WTC11 (cell line): ENCODE results near the gene PDK4. TPM values are rescaled to one million over a fixed set of nuclear protein-coding genes. Genes with fewer than 3 reads are reported as not detected.

Experiments
- ATAC-seq: fragments of 200-7000 bp; cut with Tn5 transposase; 2 replicates; pipeline ENCODE4 v1.10.0; 2021; ENCODE audit warnings: mild to moderate bottlenecking, moderate library complexity
- CTCF ChIA-PET: fragments of 300-600 bp; sonication (Branson Sonifier 250); formaldehyde crosslinking; loops from one replicate; lab custom pipeline; 2021; ENCODE audit warnings: antibody characterized with exemption; lab: Charles Lee
- POLR2A ChIA-PET: fragments of 350-600 bp; sonication (Branson Sonifier 250); formaldehyde crosslinking; loops from one replicate; lab custom pipeline; 2021; ENCODE audit warnings: antibody characterized with exemption; lab: Charles Lee
- DNase-seq: peaks from one replicate; pipeline ENCODE4 v3.0.0; 2021; ENCODE audit warnings: low spot score
- H3K27ac Mint-ChIP-seq: 2 replicates; pipeline ENCODE4 v1.8.0; 2021; ENCODE audit warnings: mixed read lengths
- H3K27me3 Mint-ChIP-seq: 2 replicates; pipeline ENCODE4 v1.8.0; 2021; ENCODE audit warnings: low read depth, mild to moderate bottlenecking, moderate library complexity, mixed read lengths
- H3K36me3 Mint-ChIP-seq: 2 replicates; pipeline ENCODE4 v1.8.0; 2021; ENCODE audit warnings: mixed read lengths
- H3K4me1 Mint-ChIP-seq: 2 replicates; pipeline ENCODE4 v1.8.0; 2022; ENCODE audit warnings: mixed read lengths
- H3K4me3 Mint-ChIP-seq: 2 replicates; pipeline ENCODE4 v1.8.0; 2021; ENCODE audit warnings: mild to moderate bottlenecking, moderate library complexity, mixed read lengths
- H3K9me3 Mint-ChIP-seq: 2 replicates; pipeline ENCODE4 v1.8.0; 2021; ENCODE audit warnings: mixed read lengths
- CBFB ChIP-seq: sonication (generic); formaldehyde crosslinking; IDR thresholded peaks from 2 replicates; pipeline ENCODE4 v1.8.1; 2022; ENCODE audit warnings: mild to moderate bottlenecking, low read depth, missing genetic modification reagents
- CREB1 ChIP-seq: sonication (generic); formaldehyde crosslinking; IDR thresholded peaks from 2 replicates; pipeline ENCODE4 v1.8.0; 2023; ENCODE audit warnings: mild to moderate bottlenecking, missing genetic modification reagents
- CREM ChIP-seq: sonication (generic); formaldehyde crosslinking; IDR thresholded peaks from 2 replicates; pipeline ENCODE4 v1.8.1; 2022; ENCODE audit warnings: mild to moderate bottlenecking, missing genetic modification reagents, moderate library complexity
- ELF4 ChIP-seq: sonication (generic); formaldehyde crosslinking; IDR thresholded peaks from 2 replicates; pipeline ENCODE4 v1.8.1; 2022; ENCODE audit warnings: low read depth, mild to moderate bottlenecking, moderate library complexity, missing genetic modification reagents
- FOXP1 ChIP-seq: sonication (generic); formaldehyde crosslinking; IDR thresholded peaks from 2 replicates; pipeline ENCODE4 v1.8.0; 2022; ENCODE audit warnings: missing genetic modification reagents, mild to moderate bottlenecking, moderate library complexity, borderline replicate concordance
- HMGA2 ChIP-seq: fragments of 250-450 bp; sonication (Bioruptor Pico); IDR thresholded peaks from 2 replicates; pipeline ENCODE4 v1.4.0; 2021; ENCODE audit warnings: mild to moderate bottlenecking, moderate library complexity
- KAT7 ChIP-seq: sonication (generic); formaldehyde crosslinking; IDR thresholded peaks from 2 replicates; pipeline ENCODE4 v1.8.1; 2023; ENCODE audit warnings: missing genetic modification reagents, mild to moderate bottlenecking, borderline replicate concordance
- MXD4 ChIP-seq: fragments of 250-450 bp; sonication (Bioruptor Pico); IDR thresholded peaks from 2 replicates; pipeline ENCODE4 v1.8.0; 2021; ENCODE audit warnings: mild to moderate bottlenecking, moderate library complexity, borderline replicate concordance
- NFATC4 ChIP-seq: fragments of 250-450 bp; sonication (Bioruptor Pico); IDR thresholded peaks from 2 replicates; pipeline ENCODE4 v1.9.0; 2021; ENCODE audit warnings: mild to moderate bottlenecking
- PRRX2 ChIP-seq: fragments of 250-450 bp; sonication (Bioruptor Pico); IDR thresholded peaks from 2 replicates; pipeline ENCODE4 v1.8.0; 2021; ENCODE audit warnings: mild to moderate bottlenecking
- TCF7 ChIP-seq: sonication (generic); formaldehyde crosslinking; IDR thresholded peaks from 2 replicates; pipeline ENCODE4 v1.8.0; 2022; ENCODE audit warnings: mild to moderate bottlenecking, low read depth, missing genetic modification reagents, moderate library complexity
- TEAD4 ChIP-seq: sonication (generic); formaldehyde crosslinking; IDR thresholded peaks from 2 replicates; pipeline ENCODE4 v1.8.0; 2022; ENCODE audit warnings: mild to moderate bottlenecking, missing genetic modification reagents
- ZNF416 ChIP-seq: fragments of 250-450 bp; sonication (Bioruptor Pico); IDR thresholded peaks from 2 replicates; pipeline ENCODE4 v1.9.0; 2021; ENCODE audit warnings: mild to moderate bottlenecking, inconsistent platforms
- ZNF423 ChIP-seq: fragments of 250-450 bp; sonication (Bioruptor Pico); IDR thresholded peaks from 2 replicates; pipeline ENCODE4 v2.1.2; 2022; ENCODE audit warnings: mild to moderate bottlenecking, moderate library complexity
- total RNA-seq: library from RNA; stranded (reverse); gene quantifications from 3 replicates; pipeline ENCODE4 v1.2.3, GENCODE V29; 2021
- TF ChIP-seq, protein P1 (sequence below): sonication (generic); formaldehyde crosslinking; IDR thresholded peaks from 2 replicates; pipeline ENCODE4 v1.8.1; 2022; ENCODE audit warnings: mild to moderate bottlenecking, missing genetic modification reagents, moderate library complexity, borderline replicate concordance
- TF ChIP-seq, protein P2 (sequence below): sonication (generic); formaldehyde crosslinking; IDR thresholded peaks from 2 replicates; pipeline ENCODE4 v1.8.1; 2022; ENCODE audit warnings: low read depth, missing genetic modification reagents, borderline replicate concordance
- TF ChIP-seq, protein P3 (sequence below): sonication (generic); formaldehyde crosslinking; IDR thresholded peaks from 2 replicates; pipeline ENCODE4 v1.8.1; 2023; ENCODE audit warnings: mild to moderate bottlenecking, missing genetic modification reagents
- TF ChIP-seq, protein P4 (sequence below): fragments of 250-450 bp; sonication (Bioruptor Pico); IDR thresholded peaks from 2 replicates; pipeline ENCODE4 v1.9.0; 2021; ENCODE audit warnings: mild to moderate bottlenecking
- TF ChIP-seq, protein P5 (sequence below): sonication (generic); formaldehyde crosslinking; IDR thresholded peaks from 2 replicates; pipeline ENCODE4 v1.8.0; 2023; ENCODE audit warnings: missing genetic modification reagents
- TF ChIP-seq, protein P6 (sequence below): sonication (generic); formaldehyde crosslinking; IDR thresholded peaks from 2 replicates; pipeline ENCODE4 v1.8.1; 2022; ENCODE audit warnings: mild to moderate bottlenecking, moderate library complexity, missing genetic modification reagents

The PDK4 gene
- total RNA-seq, 1 experiment from 2014 or later: 0.31 TPM

DNA sequence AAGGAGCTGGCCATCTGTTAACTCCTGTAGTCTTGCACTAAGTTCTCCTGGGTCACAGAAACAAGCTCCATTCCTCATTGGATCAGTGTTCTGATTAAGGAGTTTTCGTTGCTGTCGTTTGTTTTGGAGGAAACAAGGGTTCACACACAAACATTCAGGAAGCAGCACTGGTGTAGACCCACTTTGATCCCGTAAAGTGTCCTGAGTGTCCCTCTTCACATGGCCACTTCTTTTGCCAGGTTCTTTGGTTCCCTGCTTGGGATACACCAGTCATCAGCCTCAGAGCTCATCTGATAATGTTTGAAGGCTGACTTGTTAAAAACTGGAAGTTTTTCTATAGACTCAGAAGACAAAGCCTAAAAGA, 10.9 kb downstream of the PDK4 start (continued):
- TF ChIP-seq, protein P1, sequence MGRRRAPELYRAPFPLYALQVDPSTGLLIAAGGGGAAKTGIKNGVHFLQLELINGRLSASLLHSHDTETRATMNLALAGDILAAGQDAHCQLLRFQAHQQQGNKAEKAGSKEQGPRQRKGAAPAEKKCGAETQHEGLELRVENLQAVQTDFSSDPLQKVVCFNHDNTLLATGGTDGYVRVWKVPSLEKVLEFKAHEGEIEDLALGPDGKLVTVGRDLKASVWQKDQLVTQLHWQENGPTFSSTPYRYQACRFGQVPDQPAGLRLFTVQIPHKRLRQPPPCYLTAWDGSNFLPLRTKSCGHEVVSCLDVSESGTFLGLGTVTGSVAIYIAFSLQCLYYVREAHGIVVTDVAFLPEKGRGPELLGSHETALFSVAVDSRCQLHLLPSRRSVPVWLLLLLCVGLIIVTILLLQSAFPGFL: no peak
- no peak for TF ChIP-seq CBFB (CRISPR knock-in tag)
- no peak for TF ChIP-seq HMGA2
- TF ChIP-seq TEAD4 (CRISPR knock-in tag): no peak
- TF ChIP-seq, protein P2, sequence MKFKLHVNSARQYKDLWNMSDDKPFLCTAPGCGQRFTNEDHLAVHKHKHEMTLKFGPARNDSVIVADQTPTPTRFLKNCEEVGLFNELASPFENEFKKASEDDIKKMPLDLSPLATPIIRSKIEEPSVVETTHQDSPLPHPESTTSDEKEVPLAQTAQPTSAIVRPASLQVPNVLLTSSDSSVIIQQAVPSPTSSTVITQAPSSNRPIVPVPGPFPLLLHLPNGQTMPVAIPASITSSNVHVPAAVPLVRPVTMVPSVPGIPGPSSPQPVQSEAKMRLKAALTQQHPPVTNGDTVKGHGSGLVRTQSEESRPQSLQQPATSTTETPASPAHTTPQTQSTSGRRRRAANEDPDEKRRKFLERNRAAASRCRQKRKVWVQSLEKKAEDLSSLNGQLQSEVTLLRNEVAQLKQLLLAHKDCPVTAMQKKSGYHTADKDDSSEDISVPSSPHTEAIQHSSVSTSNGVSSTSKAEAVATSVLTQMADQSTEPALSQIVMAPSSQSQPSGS (CRISPR knock-in tag): no peak

DNA sequence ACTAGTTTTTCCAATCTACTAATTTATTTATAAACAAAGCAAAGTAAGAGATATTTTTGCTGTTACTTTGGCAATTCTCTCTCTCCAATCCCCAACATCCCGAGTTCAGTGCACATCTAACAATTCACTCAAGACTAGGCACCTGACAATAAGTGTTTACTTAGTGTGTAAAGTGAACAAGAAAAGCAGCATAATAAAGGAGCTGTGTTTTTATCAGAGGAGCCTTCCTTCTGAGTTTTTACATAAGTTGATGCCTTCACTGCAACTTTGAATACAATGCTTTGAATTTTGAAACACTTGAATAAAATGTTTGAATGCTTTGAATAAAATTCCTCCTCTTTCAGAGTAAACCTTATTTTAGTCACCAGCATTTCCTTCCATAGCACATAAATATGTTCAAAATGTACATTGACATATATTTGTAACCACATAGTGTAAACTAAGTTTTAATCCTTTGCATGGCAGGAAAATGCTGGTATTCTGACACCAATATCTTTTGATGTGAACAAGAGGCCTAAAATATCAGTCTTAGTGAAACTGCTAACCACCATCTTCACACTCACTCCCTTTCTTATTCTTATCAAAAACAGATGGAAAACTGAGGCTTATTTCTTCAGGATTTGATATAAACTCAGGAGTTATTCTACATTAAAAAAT, 11.4 kb downstream of the PDK4 start:
- Mint-ChIP-seq H3K36me3 (no peaks in the 10 kb centered on the region), H3K27ac (no peak overlapping the region), H3K27me3 (no peaks in the 10 kb centered on the region; the same call in 1 of the 2 replicates), H3K4me1 (peaks cover 11% of the 10 kb centered on the region), H3K9me3 (no peaks in the 10 kb centered on the region), H3K4me3 (no peak overlapping the region)
- ChIA-PET CTCF (interaction anchor here (1.7 kb wide), 1 partner anchor 105 kb away, joined by 4 read pairs; no protein-coding TSS in a partner anchor), POLR2A (no interaction called here)
- TF ChIP-seq ELF4 (CRISPR knock-in tag): no peak
- TF ChIP-seq NFATC4 (CRISPR knock-in tag): no peak
- TF ChIP-seq ZNF423 (CRISPR knock-in tag): no peak
- no peak for TF ChIP-seq ZNF416 (CRISPR knock-in tag)
- TF ChIP-seq, protein P3, sequence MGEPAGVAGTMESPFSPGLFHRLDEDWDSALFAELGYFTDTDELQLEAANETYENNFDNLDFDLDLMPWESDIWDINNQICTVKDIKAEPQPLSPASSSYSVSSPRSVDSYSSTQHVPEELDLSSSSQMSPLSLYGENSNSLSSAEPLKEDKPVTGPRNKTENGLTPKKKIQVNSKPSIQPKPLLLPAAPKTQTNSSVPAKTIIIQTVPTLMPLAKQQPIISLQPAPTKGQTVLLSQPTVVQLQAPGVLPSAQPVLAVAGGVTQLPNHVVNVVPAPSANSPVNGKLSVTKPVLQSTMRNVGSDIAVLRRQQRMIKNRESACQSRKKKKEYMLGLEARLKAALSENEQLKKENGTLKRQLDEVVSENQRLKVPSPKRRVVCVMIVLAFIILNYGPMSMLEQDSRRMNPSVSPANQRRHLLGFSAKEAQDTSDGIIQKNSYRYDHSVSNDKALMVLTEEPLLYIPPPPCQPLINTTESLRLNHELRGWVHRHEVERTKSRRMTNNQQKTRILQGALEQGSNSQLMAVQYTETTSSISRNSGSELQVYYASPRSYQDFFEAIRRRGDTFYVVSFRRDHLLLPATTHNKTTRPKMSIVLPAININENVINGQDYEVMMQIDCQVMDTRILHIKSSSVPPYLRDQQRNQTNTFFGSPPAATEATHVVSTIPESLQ: no peak
- TF ChIP-seq, protein P4, sequence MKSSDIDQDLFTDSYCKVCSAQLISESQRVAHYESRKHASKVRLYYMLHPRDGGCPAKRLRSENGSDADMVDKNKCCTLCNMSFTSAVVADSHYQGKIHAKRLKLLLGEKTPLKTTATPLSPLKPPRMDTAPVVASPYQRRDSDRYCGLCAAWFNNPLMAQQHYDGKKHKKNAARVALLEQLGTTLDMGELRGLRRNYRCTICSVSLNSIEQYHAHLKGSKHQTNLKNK (CRISPR knock-in tag): no peak
- TF ChIP-seq HMGA2: no peak
- TF ChIP-seq, protein P1: no peak
- TF ChIP-seq FOXP1 (CRISPR knock-in tag): no peak
- TF ChIP-seq CREB1 (CRISPR knock-in tag): no peak
- TF ChIP-seq CREM: no peak
- TF ChIP-seq, protein P5, sequence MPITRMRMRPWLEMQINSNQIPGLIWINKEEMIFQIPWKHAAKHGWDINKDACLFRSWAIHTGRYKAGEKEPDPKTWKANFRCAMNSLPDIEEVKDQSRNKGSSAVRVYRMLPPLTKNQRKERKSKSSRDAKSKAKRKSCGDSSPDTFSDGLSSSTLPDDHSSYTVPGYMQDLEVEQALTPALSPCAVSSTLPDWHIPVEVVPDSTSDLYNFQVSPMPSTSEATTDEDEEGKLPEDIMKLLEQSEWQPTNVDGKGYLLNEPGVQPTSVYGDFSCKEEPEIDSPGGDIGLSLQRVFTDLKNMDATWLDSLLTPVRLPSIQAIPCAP (CRISPR knock-in tag): no peak
- no peak for TF ChIP-seq KAT7 (CRISPR knock-in tag)
- TF ChIP-seq TCF7 (CRISPR knock-in tag): no peak
- TF ChIP-seq, protein P6, sequence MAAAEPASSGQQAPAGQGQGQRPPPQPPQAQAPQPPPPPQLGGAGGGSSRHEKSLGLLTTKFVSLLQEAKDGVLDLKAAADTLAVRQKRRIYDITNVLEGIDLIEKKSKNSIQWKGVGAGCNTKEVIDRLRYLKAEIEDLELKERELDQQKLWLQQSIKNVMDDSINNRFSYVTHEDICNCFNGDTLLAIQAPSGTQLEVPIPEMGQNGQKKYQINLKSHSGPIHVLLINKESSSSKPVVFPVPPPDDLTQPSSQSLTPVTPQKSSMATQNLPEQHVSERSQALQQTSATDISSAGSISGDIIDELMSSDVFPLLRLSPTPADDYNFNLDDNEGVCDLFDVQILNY (CRISPR knock-in tag): no peak
- no peak for TF ChIP-seq PRRX2 (CRISPR knock-in tag)
- no peak for TF ChIP-seq MXD4 (CRISPR knock-in tag)
- ATAC-seq (no peak), DNase-seq (no peak)
